GM21825 (cell line): ENCODE measurements around the gene ZNF90.
"Not testable (repeated sequence)": the region's sequence is repeated elsewhere in the genome, so short reads cannot be mapped to it uniquely, and the experiment has no call there.

Experiments
- ATAC-seq: cut with Tn5 transposase; IDR thresholded peaks from one replicate; pipeline ENCODE4 v1.9.1; 2021; ENCODE audit warnings: mild to moderate bottlenecking, moderate library complexity; ENCODE audit not compliant: unreplicated experiment

Gene ZNF90

DNA sequence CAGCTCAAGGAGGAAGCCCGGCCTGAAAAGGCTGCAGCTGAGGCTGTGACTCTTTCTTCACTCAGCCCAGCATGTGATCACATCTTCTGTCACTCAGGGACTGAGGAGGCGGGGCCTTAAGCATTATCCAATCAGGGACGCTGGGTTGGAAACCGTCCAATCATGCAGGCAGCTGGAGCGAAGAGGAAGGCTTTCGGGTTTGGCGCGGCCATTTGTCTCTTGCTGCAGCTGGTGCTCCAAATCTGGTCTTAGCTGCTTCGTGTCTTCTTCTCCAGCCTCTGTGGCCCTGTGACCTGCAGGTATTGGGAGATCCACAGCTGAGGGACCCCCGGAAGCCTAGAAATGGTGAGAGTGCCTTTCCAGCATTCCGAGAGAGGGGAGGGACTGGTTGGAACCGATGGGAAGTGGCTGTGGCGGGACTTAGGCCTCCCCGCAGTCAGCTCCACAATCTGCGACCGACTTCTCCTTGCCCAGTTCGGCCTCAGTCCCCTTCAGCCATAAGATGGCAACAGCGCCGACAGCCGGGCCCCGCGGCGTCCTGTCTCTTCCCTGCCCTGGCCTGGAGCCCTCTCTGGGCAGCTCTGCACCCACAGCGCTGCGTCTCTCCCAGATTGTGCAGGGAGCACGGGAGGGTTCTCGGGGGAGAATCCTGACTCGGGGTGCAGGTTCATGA lies at the start of gene ZNF90:
TSS of gene ZNF90 (plus strand) at position 210 of the 673 bp plus-strand sequence. CDS start at position 343, 133 bp downstream.
- ATAC-seq, result peak; percentile 92

DNA sequence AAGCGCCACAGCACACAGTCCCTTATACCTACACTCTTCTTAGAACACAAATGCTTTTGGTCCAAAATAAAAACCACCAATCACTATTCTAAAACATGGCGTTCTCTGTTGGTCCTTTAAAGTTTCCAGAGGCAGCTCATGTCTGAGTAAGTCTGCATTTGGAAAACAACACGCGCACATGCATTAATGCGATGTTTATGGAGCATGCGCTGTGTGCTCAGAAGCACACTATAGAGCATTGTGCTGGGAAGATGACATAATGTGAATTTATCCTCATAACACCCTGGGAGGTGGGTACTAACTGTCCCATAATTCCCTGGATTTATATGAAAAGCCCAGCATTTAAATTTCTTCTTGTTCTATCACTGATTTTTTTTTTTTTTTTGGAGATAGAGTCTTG lies 49.2 kb upstream of the ZNF90 start:
- ATAC-seq, result no peak

DNA sequence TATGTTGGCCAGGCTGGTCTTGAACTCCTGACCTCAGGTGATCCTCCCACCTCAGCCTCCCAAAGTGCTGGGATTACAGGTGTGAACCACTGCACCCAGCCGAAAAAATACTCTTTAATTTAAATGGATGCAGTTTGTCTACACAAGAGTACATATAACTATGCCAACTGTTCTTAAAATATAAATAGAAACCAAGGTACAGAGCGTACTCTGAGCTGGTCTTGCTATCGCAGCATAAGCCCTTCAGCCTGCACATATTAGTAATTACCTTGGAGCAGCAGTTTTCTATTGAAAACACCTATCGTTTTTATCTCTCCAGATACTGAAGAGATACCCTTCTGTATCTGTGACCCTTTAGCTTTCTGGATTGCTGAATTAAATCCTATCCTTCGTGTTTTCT lies 41.9 kb upstream of the ZNF90 start:
- no peak for ATAC-seq

DNA sequence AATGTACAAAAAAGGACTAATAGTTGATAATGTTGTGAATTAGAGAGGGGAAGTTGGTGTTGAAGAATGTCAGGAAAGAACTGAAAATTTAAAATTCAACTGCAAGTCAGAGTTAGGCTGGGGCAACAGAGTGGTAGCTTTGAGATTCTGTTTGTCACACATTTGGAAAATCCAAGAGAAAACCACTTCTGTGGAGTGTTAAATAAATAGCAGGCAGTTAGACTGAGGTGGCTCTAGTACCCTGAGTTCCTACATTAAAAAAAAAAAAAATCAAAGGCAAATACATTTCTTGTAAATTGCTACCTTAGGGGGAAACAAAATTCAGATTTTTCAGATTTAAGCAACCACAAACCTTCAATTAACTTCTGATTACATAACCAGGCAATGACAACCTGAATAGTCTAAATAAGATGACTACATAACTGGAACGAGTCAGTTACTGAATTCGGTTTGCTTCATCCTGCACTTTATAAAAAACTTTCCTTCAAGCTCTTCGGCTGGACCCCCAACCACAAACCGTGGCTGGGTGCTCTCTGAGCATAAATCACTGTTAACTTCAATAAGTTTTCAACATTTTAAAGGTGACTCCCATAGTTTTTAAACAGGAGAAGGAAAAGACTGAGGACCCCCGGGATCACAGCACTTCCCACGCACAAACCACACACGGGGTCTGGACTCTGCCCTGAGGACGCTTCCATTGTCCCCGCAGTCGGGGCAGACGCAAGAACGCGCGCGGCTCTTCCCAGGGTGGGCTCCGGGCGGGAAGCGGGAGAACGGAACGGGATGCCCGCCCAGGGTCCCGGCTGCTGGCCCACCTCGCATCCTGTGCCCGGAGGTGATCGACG lies 39.2 kb upstream of the ZNF90 start:
- ATAC-seq, result no peak

DNA sequence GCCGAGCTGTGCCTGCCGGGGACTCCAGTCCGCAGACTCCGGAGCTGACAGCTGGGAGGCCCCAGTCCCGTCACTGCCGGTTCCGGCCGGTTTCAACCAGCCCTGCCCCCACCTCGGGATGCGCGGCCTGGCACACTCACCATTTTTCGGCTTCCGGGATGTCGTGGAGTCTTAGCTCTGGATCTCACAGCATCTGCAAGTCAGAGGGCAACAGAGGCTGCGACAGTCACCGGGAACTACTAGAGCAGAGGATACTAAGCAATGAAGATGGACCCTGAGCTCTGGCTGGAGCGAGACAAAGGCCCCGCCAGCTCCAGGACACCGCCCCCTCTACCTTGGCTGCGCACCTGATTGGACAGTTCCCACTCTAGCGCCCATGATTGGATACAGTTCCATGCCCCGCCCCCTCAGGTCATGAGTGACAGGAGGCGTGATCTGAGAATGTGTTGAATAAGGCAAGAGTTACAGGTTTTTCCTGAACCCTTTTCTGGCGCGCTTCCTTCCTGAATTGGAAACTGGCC lies 38.5 kb upstream of the ZNF90 start, which contains the start of gene ZNF682:
TSS of gene ZNF682 (minus strand) at position 303 of the 521 bp plus-strand sequence. CDS start at position 143, 160 bp downstream.
- peak; percentile 95 for ATAC-seq

DNA sequence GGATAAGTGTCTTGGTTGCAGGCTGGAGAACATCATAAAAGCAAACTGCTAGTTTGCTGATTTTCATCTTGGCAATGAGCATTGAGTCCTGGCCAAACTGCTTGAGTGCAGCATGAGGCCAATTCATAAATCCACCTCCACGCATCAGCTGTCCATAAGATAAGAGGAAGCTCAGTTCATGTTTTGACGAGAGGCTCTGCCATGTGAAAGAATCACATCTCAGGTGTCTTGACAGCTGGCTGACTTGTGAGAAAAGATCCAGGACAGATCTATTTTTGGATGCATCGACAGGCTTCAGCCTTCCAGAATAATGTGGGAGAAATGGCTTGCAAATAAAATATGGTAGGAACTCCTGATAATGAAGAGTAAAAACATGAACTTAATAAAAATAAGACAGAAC lies 33.1 kb upstream of the ZNF90 start:
- no peak for ATAC-seq

DNA sequence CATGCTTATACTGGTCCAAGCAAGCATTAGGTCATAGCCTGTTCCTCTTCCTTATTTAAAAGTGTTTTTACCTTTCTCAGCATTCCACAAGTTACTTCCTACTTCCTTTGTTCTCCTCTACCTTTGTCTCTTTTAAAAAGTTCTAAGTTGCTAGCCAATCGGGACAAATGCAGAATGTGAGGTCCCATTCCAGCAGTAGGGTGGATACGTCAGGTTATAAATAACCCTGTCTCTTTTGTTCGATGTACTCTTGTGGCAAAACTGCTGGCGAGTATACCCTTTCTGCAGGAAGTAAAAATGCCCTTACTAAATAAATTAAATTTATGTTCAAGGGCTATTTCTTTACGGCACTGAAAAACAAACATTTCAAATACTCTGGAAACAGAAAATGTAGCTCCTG lies 32.1 kb upstream of the ZNF90 start:
- not testable (repeated sequence) for ATAC-seq

DNA sequence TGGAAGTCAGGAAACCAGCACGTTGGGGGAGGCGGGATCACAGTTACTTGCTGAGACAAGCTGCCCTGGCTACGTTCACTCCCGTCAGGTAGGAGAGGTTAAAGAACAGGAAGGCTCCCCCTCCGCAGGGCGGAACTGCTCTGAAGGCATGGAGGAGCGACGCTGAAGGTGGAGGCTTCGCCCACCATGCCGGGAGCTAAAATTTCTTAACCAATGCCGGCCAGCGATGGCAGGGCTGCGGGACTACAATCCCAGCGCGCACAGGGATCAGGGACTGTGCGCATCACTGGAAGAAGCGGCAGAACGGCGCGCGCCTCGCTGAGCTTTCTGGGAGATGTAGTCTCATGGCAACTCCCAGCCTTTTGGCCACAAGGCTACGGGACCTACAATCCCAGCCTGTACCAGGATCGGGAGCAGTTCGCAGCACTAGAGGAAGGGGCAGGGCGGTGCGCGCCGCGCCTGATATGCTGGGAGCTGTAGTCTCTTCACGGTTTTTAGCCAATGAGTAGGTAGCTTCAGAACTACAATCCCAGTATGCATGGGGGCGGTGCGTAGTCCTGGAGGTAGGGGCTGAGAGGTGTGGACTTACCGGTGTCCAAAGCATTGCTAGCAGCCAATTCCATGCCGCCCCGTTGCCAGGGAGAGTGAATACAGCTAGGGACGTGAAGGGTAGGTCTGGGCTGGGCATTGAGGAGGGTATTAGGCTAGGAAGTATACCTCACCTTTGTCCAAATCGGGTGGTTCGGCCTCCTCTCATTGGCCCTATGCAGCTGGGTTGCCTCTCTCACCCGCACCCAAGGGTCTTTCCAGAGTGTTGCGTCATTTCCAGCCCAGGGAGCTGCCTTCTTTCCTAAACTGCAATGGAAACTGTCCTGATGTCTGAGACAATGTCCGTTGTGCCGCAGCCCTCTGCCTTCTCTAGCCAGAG lies 25.7 kb upstream of the ZNF90 start:
- ATAC-seq, result peak; percentile 92

DNA sequence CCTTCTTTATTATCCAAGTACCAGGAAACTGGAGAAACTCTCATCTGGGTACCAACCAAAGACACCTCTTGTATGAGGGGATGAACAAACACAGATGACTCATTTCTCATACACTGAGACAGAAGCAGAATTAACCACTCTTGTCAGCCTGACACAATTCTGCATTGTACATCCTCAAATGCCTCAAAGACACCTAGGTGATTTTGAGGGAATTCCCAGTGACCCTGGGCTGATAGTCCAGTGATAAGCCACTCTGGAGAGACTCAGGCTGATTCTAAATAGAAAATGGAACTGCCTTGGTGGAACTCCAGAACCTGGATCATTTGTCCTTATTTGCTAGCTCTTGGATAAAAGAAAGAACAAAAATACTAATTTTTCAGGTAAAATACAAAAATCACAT lies 19.1 kb upstream of the ZNF90 start:
- ATAC-seq, result not testable (repeated sequence)

DNA sequence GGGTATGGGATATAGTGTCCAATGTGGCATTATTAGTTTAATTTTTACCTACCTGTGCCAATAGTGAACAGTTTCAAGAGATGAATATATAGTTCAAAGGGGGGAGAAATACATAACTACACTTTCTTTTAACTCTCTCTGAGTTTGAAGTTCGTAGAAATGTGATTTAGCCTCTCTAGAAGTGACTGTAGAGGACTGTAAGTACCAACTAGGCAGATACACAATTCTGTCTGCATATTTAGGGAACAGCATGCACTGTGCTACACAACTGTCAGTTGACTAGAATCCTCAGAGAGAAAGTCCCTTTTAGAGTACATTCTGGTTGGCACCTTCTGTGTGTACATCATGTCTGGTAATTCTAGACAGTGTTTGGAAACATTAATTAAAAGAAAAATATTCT lies 17.5 kb upstream of the ZNF90 start:
- no peak for ATAC-seq

DNA sequence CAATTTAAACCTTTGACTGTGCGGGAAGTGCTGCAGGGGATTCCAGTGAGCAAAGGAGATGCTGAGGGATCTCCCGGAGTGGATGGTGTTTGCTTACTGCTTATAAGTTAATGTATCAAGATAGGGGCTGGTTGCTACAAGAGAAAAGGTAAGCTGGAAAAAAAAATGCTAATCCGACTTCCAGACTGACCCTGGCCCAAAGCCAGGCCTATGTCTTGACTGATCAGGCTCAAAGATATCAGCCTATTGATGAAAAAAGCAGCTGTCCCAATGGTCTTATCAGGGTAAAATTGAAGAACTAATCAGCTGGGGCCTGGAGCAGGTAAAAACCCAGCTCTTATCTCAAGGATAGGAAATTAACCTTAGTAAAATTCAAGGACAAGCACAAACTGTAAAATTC lies 10.9 kb upstream of the ZNF90 start:
- ATAC-seq, result no peak

DNA sequence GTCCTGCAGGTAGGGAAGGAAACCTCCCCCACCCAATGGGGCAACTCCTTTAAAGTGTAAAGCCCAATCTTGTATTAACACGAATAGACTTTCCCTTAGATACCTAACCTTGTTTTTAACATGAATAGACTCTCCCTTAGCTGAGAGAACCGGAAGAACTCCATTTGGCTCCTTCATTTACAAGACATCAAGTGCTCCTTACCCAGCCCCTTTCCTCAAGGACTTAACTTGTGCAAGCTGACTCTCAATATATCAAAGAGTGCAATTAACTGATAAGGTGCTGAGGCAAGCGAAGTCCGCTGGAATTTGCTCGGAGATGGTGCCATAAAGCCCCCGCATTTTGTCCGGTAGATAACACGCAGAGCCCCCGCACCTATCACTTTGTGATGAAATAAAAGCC lies 9.9 kb upstream of the ZNF90 start:
- no peak for ATAC-seq

DNA sequence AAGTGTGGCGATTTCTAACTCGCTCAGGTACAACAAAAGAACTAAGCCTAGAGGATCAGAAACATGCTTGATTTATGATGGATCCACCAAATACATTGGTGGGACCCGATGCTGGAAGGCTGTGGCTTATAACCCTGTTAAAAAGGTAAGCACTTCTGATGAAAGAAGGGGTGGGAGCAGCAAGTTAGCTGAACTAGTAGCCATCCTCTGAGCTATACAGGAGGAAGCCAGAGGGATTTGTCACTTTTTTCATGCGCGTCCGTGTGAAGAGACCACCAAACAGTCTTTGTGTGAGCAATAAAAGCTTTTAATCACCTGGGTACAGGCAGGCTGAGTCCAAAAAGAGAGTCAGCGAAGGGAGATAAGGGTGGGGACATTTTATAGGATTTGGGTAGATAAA lies 9.2 kb upstream of the ZNF90 start:
- ATAC-seq, result not testable (repeated sequence)

DNA sequence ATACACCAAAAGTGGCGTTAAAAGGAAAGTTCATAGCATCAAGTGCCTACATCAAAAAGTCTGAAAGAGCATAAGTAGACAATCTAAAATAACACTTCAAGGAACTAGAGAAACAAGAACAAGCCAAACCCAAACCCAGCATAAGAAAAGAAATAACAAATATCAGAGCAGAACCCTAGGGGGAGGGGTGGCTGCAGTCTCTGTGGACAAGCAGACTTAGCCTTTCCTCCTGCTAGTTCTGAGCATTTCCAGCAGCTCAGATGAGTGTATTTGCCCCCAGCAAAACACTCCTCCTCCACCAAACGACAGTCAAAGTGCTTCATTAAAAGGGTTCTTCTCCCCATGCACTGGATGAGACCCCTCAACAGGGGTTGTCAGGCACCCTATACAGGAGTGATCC lies 7.1 kb upstream of the ZNF90 start:
- no peak for ATAC-seq

DNA sequence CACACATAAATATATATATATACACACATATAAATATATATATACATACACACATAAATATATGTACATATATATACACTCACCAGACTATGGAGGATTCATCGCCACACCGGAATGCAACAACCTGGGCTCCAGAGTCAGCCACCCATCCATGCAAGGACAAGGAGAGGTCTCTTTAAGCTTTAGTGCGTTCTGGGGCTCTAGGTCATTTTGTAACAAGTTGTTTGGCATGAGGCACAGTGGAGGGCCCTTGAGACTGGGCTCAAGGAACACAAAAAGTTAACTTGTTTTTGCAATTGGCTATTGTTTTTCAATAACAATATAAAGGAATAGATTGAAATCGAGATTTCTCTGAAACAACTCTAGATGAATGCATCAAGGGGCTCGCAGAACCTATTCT lies 4.9 kb upstream of the ZNF90 start:
- ATAC-seq, result no peak

DNA sequence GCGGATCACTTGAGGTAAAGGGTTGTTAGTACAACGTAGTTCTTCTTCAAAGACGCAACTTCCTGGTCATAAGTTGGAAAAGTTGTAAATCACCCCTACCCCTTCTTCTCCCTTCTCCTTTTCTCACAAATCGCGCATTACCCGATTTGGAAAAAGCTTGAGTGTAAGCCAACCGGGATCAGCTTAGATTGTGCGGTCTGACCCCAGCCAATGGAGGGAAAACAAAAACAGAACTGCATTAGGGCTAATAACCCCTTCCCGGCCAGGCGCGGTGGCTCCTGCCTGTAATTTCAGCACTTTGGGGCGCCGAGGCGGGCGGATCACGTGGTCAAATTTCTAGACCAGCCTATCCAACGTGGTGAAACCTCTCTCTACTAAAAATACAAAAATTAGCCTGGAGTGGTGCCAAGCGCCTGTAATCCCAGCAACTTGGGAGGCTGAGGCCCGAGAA lies 806 bp downstream of the ZNF90 start:
- ATAC-seq, result no peak

DNA sequence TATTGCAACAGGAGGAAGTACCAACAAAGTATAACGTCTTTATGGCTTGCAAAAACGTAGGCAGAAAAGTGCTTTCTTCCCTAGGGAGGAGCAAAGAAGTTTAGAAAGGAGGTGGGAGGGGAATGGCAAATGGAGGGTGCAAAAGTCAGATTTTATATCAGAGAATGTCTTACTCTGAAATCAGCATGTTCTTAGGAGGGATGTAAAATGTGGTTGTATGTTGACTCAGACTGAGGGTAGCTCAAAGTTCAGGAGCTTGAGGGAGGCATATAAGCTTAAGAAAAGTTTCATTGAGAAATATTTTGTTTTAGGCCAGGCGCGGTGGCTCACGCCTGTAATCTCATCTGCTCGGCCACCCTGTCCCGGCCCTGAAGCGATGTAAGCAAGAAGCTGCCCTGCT lies 1.7 kb downstream of the ZNF90 start:
- ATAC-seq, result no peak

DNA sequence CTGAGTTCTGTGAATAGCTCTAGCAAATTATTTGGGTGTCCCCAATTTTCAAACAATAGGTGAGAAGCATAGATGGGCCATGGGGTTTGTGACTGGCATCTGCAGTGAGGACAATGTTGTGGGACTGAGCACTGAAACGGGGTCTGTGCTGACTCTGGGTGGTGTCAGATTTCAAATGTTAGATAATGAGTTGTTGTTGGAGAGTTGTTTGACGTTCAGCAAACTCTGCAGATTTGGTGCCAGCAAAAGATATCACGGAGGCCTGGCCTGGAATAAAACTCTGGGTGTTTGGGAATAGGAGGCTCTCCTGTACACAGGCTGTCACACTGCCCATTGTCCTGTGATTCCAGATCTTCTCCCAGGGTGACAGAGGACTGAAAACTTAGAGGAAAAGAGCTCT lies 2.9 kb downstream of the ZNF90 start:
- no peak for ATAC-seq

DNA sequence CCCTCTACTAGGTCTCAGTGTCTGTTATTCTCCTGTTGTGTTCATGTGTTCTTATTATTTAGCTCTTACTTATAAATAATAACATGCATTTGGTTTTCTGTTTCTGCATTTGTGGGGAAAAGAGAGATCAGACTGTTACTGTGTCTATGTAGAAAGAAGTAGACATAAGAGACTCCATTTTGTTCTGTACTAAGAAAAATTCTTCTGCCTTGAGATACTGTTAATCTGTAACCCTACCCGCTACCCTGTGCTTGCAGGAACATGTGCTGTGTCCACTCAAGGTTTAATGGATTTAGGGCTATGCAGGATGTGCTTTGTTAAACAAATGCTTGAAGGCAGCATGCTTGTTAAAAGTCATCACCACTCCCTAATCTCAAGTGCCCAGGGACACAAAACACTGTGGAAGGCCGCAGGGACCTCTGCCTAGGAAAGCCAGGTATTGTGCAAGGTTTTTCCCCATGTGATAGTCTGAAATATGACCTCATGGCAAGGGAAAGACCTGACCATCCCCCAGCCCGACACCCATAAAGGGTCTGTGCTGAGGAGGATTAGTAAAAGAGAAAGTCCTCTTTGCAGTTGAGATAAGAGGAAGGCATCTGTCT lies 4.5 kb downstream of the ZNF90 start:
- not testable (repeated sequence) for ATAC-seq

DNA sequence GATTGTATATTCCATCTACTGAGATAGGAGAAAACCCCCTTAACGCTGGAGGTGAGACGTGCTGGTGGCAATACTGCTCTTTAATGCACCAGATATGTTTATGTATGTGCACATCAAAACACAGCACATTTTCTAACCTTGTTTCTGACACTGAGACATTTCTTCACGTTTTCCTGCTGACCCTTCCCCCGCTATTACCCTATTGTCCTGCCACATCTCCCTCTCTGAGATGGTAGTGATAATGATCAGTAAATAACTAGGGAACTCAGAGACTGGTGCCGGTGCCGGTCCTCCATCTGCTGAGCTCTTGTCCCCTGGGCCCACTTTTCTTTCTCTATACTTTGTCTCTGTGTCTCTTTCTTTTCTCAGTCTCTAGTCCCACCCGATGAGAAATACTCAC lies 5.1 kb downstream of the ZNF90 start:
- ATAC-seq, result not testable (repeated sequence)
